DOHH2 (cell line): ENCODE results near the gene CENPA.

Experiments
- H3F3A ChIP-seq: fragments of 200-600 bp; sonication (generic), shearing (Covaris generic); 2 replicates; pipeline ENCODE4 v1.6.0; 2016; ENCODE audit warnings: antibody characterized with exemption, mild to moderate bottlenecking; ENCODE audit not compliant: control insufficient read depth, insufficient read depth
- H3K27ac ChIP-seq: fragments of 200-600 bp; sonication (generic); 2 replicates; pipeline ENCODE4 v1.5.1; 2014; ENCODE audit warnings: low read depth, mild to moderate bottlenecking, low read length, moderate library complexity
- H3K27me3 ChIP-seq: fragments of 200-600 bp; sonication (generic); 2 replicates; pipeline ENCODE4 v1.6.1; 2014; ENCODE audit warnings: mild to moderate bottlenecking, low read length, mixed read lengths; ENCODE audit not compliant: control insufficient read depth
- H3K36me3 ChIP-seq: fragments of 200-600 bp; sonication (generic); 2 replicates; pipeline ENCODE4 v1.6.1; 2014; ENCODE audit warnings: mild to moderate bottlenecking, low read length, moderate library complexity, mixed read lengths; ENCODE audit not compliant: control insufficient read depth
- H3K4me1 ChIP-seq: fragments of 200-600 bp; sonication (generic); 2 replicates; pipeline ENCODE4 v1.6.1; 2014; ENCODE audit warnings: mild to moderate bottlenecking, low read length, mixed read lengths; ENCODE audit not compliant: control insufficient read depth
- H3K4me2 ChIP-seq: fragments of 200-600 bp; sonication (generic); 2 replicates; pipeline ENCODE4 v1.6.0; 2014; ENCODE audit warnings: mild to moderate bottlenecking, low read length, moderate library complexity
- H3K4me3 ChIP-seq: fragments of 200-600 bp; sonication (generic); 2 replicates; pipeline ENCODE4 v1.5.1; 2014; ENCODE audit warnings: mild to moderate bottlenecking, low read length, mixed read lengths
- H3K79me2 ChIP-seq: fragments of 200-600 bp; sonication (generic); 2 replicates; pipeline ENCODE4 v1.6.1; 2014; ENCODE audit warnings: mild to moderate bottlenecking, low read length, mixed read lengths; ENCODE audit not compliant: control insufficient read depth
- H3K9me2 ChIP-seq: fragments of 200-600 bp; sonication (generic); replicated peaks from 2 replicates; pipeline ENCODE4 v1.6.1; 2014; ENCODE audit warnings: mild to moderate bottlenecking, low read length, mixed read lengths; ENCODE audit not compliant: control insufficient read depth
- H3K9me3 ChIP-seq: fragments of 200-600 bp; sonication (generic); 2 replicates; pipeline ENCODE4 v1.6.1; 2014; ENCODE audit warnings: antibody characterized with exemption, low read length, mixed read lengths; ENCODE audit not compliant: control insufficient read depth, insufficient read depth
- H4K20me1 ChIP-seq: fragments of 200-600 bp; sonication (generic); 2 replicates; pipeline ENCODE4 v1.6.0; 2014; ENCODE audit warnings: low read depth, mild to moderate bottlenecking, antibody characterized with exemption, low read length, moderate library complexity; ENCODE audit not compliant: control insufficient read depth, insufficient read depth
- CTCF ChIP-seq: fragments of 200-600 bp; sonication (generic); IDR thresholded peaks from one replicate; pipeline ENCODE4 v1.5.1; 2014; ENCODE audit warnings: antibody characterized with exemption, mild to moderate bottlenecking, low read depth, low read length; ENCODE audit not compliant: poor library complexity, severe bottlenecking
- EZH2phosphoT487 ChIP-seq: fragments of 200-600 bp; sonication (generic); IDR thresholded peaks from 2 replicates; pipeline ENCODE4 v1.6.1; 2017; ENCODE audit warnings: borderline replicate concordance, mild to moderate bottlenecking, antibody characterized with exemption, low read length, moderate library complexity, mixed read lengths

CENPA gene

GRCh38 chr2:26778507-26778906 is 7.3 kb upstream of the CENPA start:
- Histone ChIP-seq H3K9me3 (no peaks in the 10 kb centered on the region), H3K4me1 (no peaks in the 10 kb centered on the region), H3K36me3 (peaks cover 30% of the 10 kb centered on the region), H3K79me2 (no peaks in the 10 kb centered on the region), H3K4me3 (no peak overlapping the region), H3K27me3 (no peaks in the 10 kb centered on the region), H3K4me2 (no peak overlapping the region), H4K20me1 (no peaks in the 10 kb centered on the region), H3K9me2 (no peaks in the 10 kb centered on the region), H3K27ac (no peak overlapping the region), H3F3A (no peaks in the 10 kb centered on the region)
- TF ChIP-seq EZH2phosphoT487: no peak
- TF ChIP-seq CTCF: no peak

- Histone ChIP-seq H3F3A (no peaks in the 10 kb centered on the region), H3K9me2 (no peaks in the 10 kb centered on the region), H4K20me1 (no peaks in the 10 kb centered on the region), H3K79me2 (no peaks in the 10 kb centered on the region), H3K4me3 (no peak overlapping the region), H3K4me1 (peaks cover 5% of the 10 kb centered on the region), H3K27me3 (no peaks in the 10 kb centered on the region), H3K9me3 (no peaks in the 10 kb centered on the region), H3K4me2 (no peak overlapping the region), H3K36me3 (peaks cover 28% of the 10 kb centered on the region), H3K27ac (no peak overlapping the region)
- TF ChIP-seq CTCF (no peak), EZH2phosphoT487 (no peak)
These were observed 5.6 kb upstream of the CENPA start for GRCh38 chr2:26780203-26780760.

GRCh38 chr2:26782876-26783704 is 2.8 kb upstream of the CENPA start:
- no peak overlapping the region for H3K4me2 ChIP-seq
- TF ChIP-seq EZH2phosphoT487: no peak
- TF ChIP-seq CTCF: no peak
- H3K36me3 ChIP-seq: peaks cover 25% of the 10 kb centered on the region
- H3K9me3 ChIP-seq: no peaks in the 10 kb centered on the region
- no peaks in the 10 kb centered on the region for H3F3A ChIP-seq
- H3K4me3 ChIP-seq: no peak overlapping the region
- no peaks in the 10 kb centered on the region for H3K9me2 ChIP-seq
- peaks cover 19% of the 10 kb centered on the region for H3K4me1 ChIP-seq
- H3K27ac ChIP-seq: no peak overlapping the region
- H3K79me2 ChIP-seq: peaks cover 22% of the 10 kb centered on the region
- no peaks in the 10 kb centered on the region for H4K20me1 ChIP-seq
- no peaks in the 10 kb centered on the region for H3K27me3 ChIP-seq
